Fibroblast of skin of scalp (primary cell): ENCODE measurements around the gene COL4A2.

Experiments
- DNase-seq: peaks from one replicate; pipeline ENCODE4 v3.0.0-alpha.2; 2013

COL4A2 gene

GRCh38 chr13:110503037-110503901, 196.2 kb downstream of the COL4A2 start:
- peak; percentile 62 for DNase-seq

- DNase-seq: no peak
Observed at GRCh38 chr13:110503979-110504499, 197.0 kb downstream of the COL4A2 start.

- no peak for DNase-seq
Observed at GRCh38 chr13:110505594-110505993, 198.5 kb downstream of the COL4A2 start.

- DNase-seq: no peak
Observed at GRCh38 chr13:110506396-110506795, 199.3 kb downstream of the COL4A2 start.

- DNase-seq: no peak
Observed at GRCh38 chr13:110506859-110507566, 199.9 kb downstream of the COL4A2 start.

GRCh38 chr13:110507678-110508381, 200.7 kb downstream of the COL4A2 start:
- DNase-seq: no peak

GRCh38 chr13:110509478-110509926, 202.4 kb downstream of the COL4A2 start:
- DNase-seq: no peak

GRCh38 chr13:110509971-110510786, 203.1 kb downstream of the COL4A2 start:
- peak; percentile 41 for DNase-seq

- DNase-seq: no peak
Observed at GRCh38 chr13:110511509-110512181, 204.6 kb downstream of the COL4A2 start.

GRCh38 chr13:110512198-110512740, 205.2 kb downstream of the COL4A2 start:
- no peak for DNase-seq

GRCh38 chr13:110516500-110516899, 209.4 kb downstream of the COL4A2 start:
- no peak for DNase-seq

GRCh38 chr13:110517505-110518225, 210.6 kb downstream of the COL4A2 start:
- no peak for DNase-seq

- DNase-seq: no peak
Observed at GRCh38 chr13:110518226-110518525, 211.1 kb downstream of the COL4A2 start.

- DNase-seq: no peak
Observed at GRCh38 chr13:110518571-110518970, 211.5 kb downstream of the COL4A2 start.

- no peak for DNase-seq
Observed at GRCh38 chr13:110519046-110519445, 212.0 kb downstream of the COL4A2 start.

GRCh38 chr13:110519506-110519905, 212.4 kb downstream of the COL4A2 start:
- no peak for DNase-seq

- no peak for DNase-seq
Observed at GRCh38 chr13:110520431-110521295, 213.6 kb downstream of the COL4A2 start.

- DNase-seq: no peak
Observed at GRCh38 chr13:110521296-110521680, 214.2 kb downstream of the COL4A2 start.

- no peak for DNase-seq
Observed at GRCh38 chr13:110521946-110522345, 214.9 kb downstream of the COL4A2 start.

GRCh38 chr13:110522721-110523120, 215.6 kb downstream of the COL4A2 start:
- no peak for DNase-seq
